Esophagus (tissue), 2 donors: ENCODE measurements around the gene CCDC61. TPM values are rescaled to one million over a fixed set of nuclear protein-coding genes. Genes with fewer than 3 reads are reported as not detected.

Experiments
- H3K27ac ChIP-seq, 2 donors: one replicate each; pipeline ENCODE4 v1.5.1; 2013; ENCODE audit warnings: low read depth in 2 of 2, mild to moderate bottlenecking in 2 of 2, inconsistent platforms in 1 of 2, low read length in 1 of 2, moderate library complexity in 1 of 2
- H3K27me3 ChIP-seq, 2 donors: one replicate each; pipeline ENCODE4 v1.6.1; 2013; ENCODE audit warnings: low read length in 2 of 2, control low read depth in 1 of 2, mild to moderate bottlenecking in 1 of 2; ENCODE audit not compliant: insufficient read depth in 2 of 2, control insufficient read depth in 1 of 2
- H3K36me3 ChIP-seq, 2 donors: one replicate each; pipeline ENCODE4 v1.6.1; 2013; ENCODE audit warnings: low read length in 1 of 2; ENCODE audit not compliant: control insufficient read depth in 2 of 2, insufficient read depth in 2 of 2
- H3K4me1 ChIP-seq, 2 donors: one replicate each; pipeline ENCODE4 v1.6.1; 2013; ENCODE audit warnings: low read length in 1 of 2; ENCODE audit not compliant: control insufficient read depth in 2 of 2, insufficient read depth in 2 of 2
- H3K4me3 ChIP-seq, 2 donors: one replicate each; pipeline ENCODE4 v1.5.1; 2013; ENCODE audit warnings: low read length in 2 of 2, mild to moderate bottlenecking in 2 of 2, low read depth in 1 of 2, moderate library complexity in 1 of 2
- H3K9me3 ChIP-seq, 2 donors: one replicate each; pipeline ENCODE4 v1.6.1; 2013; ENCODE audit warnings: mild to moderate bottlenecking in 2 of 2, low read depth in 1 of 2, low read length in 1 of 2, moderate library complexity in 1 of 2; ENCODE audit not compliant: control insufficient read depth in 2 of 2, insufficient read depth in 1 of 2
- WGBS, 2 donors: extraction: QIAGEN DNeasy Blood & Tissue Kit; methylation state at CpG; one replicate each; pipeline ENCODE4 v1.1.7; 2013; 5-methylcytosine and 5-hydroxymethylcytosine counted together
- polyA plus RNA-seq, 2 donors: library from polyadenylated mRNA; stranded (reverse); fragments of 200-250 nt; gene quantifications; one replicate each; pipeline ENCODE4 v1.2.3, GENCODE V29; 2013
- donor health status: healthy with polysubstance abuse.
- donor health status: Bipolar disorder and iron deficiency.

Gene CCDC61
- polyA plus RNA-seq, 2 donors, result 8.1 to 12.3 TPM

GRCh38 chr19:45972947-45973540 is 22.2 kb upstream of the CCDC61 start:
- Histone ChIP-seq H3K9me3 (peaks cover 0 to 4% of the 10 kb centered on the region in 2 donors), H3K27ac (no peak overlapping the region), H3K4me1 (peaks cover 0 to 2% of the 10 kb centered on the region in 2 donors), H3K4me3 (peak overlapping the region; percentile 12 to 25), H3K36me3 (no peaks in the 10 kb centered on the region), H3K27me3 (peaks cover 0 to 13% of the 10 kb centered on the region in 2 donors)
- 1 to 2% methylated on average over 14 to 53 of the region's 54 CpGs for WGBS, 2 donors

- Histone ChIP-seq H3K36me3 (no peaks in the 10 kb centered on the region), H3K27me3 (peaks cover 0 to 13% of the 10 kb centered on the region in 2 donors), H3K4me3 (peak within 1 kb of the TSS; percentile 12 to 26), H3K27ac (no peak within 1 kb of the TSS), H3K4me1 (peaks cover 0 to 2% of the 10 kb centered on the region in 2 donors), H3K9me3 (peaks cover 0 to 4% of the 10 kb centered on the region in 2 donors)
- WGBS, 2 donors, result 7 to 13% methylated on average over 18 to 55 of the region's 58 CpGs
Measured at GRCh38 chr19:45973553-45974338, 21.5 kb upstream of the CCDC61 start, which contains the start of gene NOVA2. TSS of gene NOVA2 (minus strand) at chr19:45973865. CDS start at chr19:45973351, 514 bp downstream.

DNA sequence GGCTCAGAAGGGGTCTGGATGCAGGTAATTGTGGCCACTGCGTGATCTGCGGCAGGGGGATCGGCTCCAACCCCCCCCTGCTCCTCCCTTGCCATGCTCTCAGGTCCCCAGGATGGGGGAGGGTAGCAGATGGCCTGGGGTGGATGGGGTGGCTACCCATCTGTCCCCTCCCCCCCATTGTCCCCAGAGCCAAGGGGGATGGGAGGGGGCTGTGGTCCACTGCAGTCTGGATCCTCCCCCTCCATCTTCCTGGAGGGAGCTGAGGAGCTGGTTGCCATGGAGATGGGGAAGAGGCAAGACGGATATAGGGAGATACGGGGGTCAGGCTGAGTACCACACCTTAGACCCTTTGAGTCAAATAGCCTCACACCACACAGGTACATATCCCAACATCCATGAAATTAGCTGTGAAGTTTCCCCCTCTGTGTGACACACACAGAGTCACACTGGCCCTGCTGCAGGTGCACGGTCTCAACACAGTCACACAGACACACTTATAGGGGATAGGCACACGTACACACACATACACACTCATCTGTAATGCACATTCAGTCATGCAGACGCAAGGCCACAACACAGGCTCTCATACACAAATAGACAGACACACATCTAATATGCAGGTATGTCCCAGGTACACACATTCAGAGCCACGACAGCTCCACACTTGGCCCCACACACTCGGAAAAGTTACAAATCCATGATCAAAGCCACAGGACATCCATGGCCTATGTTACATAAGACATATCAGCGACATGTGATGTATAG is 19.8 kb upstream of the CCDC61 start:
- H3K27ac ChIP-seq, result no peak overlapping the region
- peaks cover 0 to 2% of the 10 kb centered on the region in 2 donors for H3K4me1 ChIP-seq
- H3K36me3 ChIP-seq, result no peaks in the 10 kb centered on the region
- H3K27me3 ChIP-seq, result peaks cover 0 to 13% of the 10 kb centered on the region in 2 donors
- no peak overlapping the region for H3K4me3 ChIP-seq
- 66 to 74% methylated on average over 11 of the region's 11 CpGs for WGBS, 2 donors
- H3K9me3 ChIP-seq, result peaks cover 0 to 4% of the 10 kb centered on the region in 2 donors

DNA sequence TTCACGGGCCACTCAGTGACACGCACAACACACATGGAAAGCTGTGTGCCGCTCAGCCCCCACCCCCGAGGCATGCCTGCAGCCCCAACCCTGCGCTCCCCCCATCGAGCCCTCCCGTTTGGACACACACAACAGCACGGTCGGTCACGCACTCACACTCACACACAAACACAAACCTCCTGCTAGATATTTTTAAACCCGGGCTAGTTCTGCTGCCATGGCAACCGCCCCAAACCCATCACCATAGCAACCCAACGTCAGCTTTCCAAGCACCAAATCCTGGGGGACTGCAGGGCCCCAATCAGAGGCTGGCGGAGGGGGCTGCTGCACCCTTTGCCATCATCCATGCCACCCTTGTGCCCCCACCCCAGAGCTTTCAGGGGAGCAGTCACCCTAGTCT is 19.1 kb upstream of the CCDC61 start:
- peaks cover 0 to 13% of the 10 kb centered on the region in 2 donors for H3K27me3 ChIP-seq
- WGBS, 2 donors, result 40 to 43% methylated on average over 14 of the region's 14 CpGs

DNA sequence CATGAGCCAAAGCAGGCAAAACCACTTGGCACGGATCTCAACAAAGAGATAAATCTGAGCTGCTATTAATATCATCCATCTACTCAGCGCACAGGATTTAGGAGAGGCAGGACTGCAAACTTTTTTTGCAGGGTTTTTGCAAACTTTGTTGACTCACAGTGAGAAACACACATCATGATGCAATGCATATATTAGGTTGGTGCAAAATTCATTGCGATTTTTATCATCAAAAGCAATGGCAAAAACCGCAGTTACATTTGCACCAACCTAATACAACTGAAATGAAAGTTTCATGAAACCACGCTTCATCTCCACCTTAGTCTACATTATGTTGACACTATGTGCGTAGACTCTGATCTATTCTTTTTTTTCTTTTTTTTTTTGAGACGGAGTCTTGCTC is 17.1 kb upstream of the CCDC61 start:
- no peak overlapping the region for H3K27ac ChIP-seq
- 75 to 76% methylated on average over 7 of the region's 7 CpGs for WGBS, 2 donors
- H3K36me3 ChIP-seq, result no peaks in the 10 kb centered on the region
- peaks cover 0 to 7% of the 10 kb centered on the region in 2 donors for H3K27me3 ChIP-seq
- no peaks in the 10 kb centered on the region for H3K9me3 ChIP-seq
- no peak overlapping the region for H3K4me3 ChIP-seq
- no peaks in the 10 kb centered on the region for H3K4me1 ChIP-seq

More for the DNA sequence above, 19.1 kb upstream of the CCDC61 start:
- no peaks in the 10 kb centered on the region for H3K36me3 ChIP-seq
- H3K4me1 ChIP-seq, result peaks cover 0 to 2% of the 10 kb centered on the region in 2 donors
- no peak overlapping the region for H3K4me3 ChIP-seq
- H3K27ac ChIP-seq, result no peak overlapping the region
- H3K9me3 ChIP-seq, result peaks cover 0 to 4% of the 10 kb centered on the region in 2 donors

GRCh38 chr19:45981350-45981749 is 13.9 kb upstream of the CCDC61 start:
- Histone ChIP-seq H3K27ac (no peak overlapping the region), H3K36me3 (no peaks in the 10 kb centered on the region), H3K4me1 (no peaks in the 10 kb centered on the region), H3K4me3 (no peak overlapping the region), H3K27me3 (no peaks in the 10 kb centered on the region), H3K9me3 (no peaks in the 10 kb centered on the region)
- WGBS, 2 donors, result 52 to 53% methylated on average over 2 of the region's 2 CpGs

DNA sequence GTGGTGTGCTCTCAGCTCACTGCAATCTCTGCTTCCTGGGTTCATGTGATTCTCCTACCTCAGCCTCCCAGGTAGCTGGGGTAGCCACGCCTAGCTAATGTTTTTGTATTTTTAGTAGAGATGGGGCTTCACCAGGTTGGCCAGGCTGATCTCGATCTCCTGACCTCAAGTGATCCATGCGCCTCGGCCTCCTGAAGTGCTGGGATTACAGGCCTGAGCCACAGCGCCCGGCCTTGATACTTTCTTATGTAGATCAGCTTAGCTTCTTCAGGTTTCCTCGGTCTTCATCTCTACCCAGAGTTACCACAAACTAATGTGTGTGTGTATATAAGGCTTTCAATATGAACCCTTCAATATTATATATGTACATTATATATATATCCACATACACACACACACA is 9.9 kb upstream of the CCDC61 start:
- 80 to 88% methylated on average over 7 of the region's 7 CpGs for WGBS, 2 donors
- Histone ChIP-seq H3K36me3 (no peaks in the 10 kb centered on the region), H3K4me1 (no peaks in the 10 kb centered on the region), H3K27me3 (no peaks in the 10 kb centered on the region), H3K9me3 (no peaks in the 10 kb centered on the region), H3K27ac (no peak overlapping the region), H3K4me3 (no peak overlapping the region)

DNA sequence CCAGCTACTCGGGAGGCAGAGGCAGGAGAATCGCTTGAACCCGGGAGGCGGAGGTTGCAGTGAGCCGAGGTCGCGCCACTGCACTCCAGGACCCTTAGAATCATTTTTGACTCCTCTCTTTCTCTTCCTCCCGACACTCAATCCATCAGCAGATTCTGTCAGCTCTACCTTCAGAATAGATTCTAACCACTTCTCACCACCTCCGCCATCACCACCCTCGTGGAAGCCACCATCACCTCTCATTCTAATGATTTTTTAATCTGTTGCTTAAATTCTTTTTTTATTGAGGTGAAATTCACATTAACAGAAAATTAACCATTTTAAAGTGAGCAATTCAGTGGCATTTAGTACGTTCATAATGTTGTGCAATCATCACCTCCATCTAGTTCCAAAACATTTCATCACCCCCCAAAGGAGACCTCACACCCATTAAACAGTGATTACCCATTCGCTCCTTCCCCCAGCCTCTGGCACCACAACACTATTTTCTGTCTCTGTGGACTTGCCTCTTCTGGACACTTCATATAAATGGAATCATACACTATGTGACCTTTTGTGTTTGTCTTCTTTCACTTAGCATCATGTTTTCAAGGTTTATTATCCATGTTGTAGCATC is 5.0 kb upstream of the CCDC61 start:
- 85 to 87% methylated on average over 12 of the region's 12 CpGs for WGBS, 2 donors
- H3K27ac ChIP-seq, result no peak overlapping the region
- H3K9me3 ChIP-seq, result no peaks in the 10 kb centered on the region
- no peaks in the 10 kb centered on the region for H3K27me3 ChIP-seq
- no peaks in the 10 kb centered on the region for H3K36me3 ChIP-seq
- no peak overlapping the region for H3K4me3 ChIP-seq
- no peaks in the 10 kb centered on the region for H3K4me1 ChIP-seq

GRCh38 chr19:45994456-45994997 is 740 bp upstream of the CCDC61 start:
- no peaks in the 10 kb centered on the region for H3K27me3 ChIP-seq
- H3K36me3 ChIP-seq, result peaks cover 0 to 5% of the 10 kb centered on the region in 2 donors
- H3K9me3 ChIP-seq, result no peaks in the 10 kb centered on the region
- no peak overlapping the region for H3K27ac ChIP-seq
- H3K4me1 ChIP-seq, result no peaks in the 10 kb centered on the region
- 7 to 8% methylated on average over 8 of the region's 8 CpGs for WGBS, 2 donors
- H3K4me3 ChIP-seq, result peak overlapping the region; percentile 41 to 83
